Measurements from ENCODE around the gene KLHL2.

- no peak for TF ChIP-seq CTCF (IDR thresholded peaks at IDR 0.05; ENCODE audit: insufficient read depth, low read length)
- no peak for TF ChIP-seq SPI1 (IDR thresholded peaks at IDR 0.05; ENCODE audit: borderline replicate concordance, low read depth)
Observed at GRCh38 chr4:165364452-165365080, 157.2 kb downstream of the KLHL2 start.

Measured in HL-60 (cell line).